GM12878 (cell line): ENCODE results near the gene GLMP.

Experiments
- BRCA1 ChIP-seq: IDR thresholded peaks from 2 replicates; pipeline ENCODE4 v1.6.1; 2011; ENCODE audit warnings: low read depth, low read length, improper control_type of control experiment
- CHD2 ChIP-seq: IDR thresholded peaks from 2 replicates; pipeline ENCODE4 v1.6.1; 2011; ENCODE audit warnings: low read depth, low read length, improper control_type of control experiment, borderline replicate concordance
- CTCF ChIP-seq, 3 experiments: IDR thresholded peaks in 2 of 3; conservative IDR thresholded peaks in 1 of 3; 2 replicates each; pipeline ENCODE4 v1.5.1; 2011; ENCODE audit warnings: low read depth in 3 of 3, low read length in 3 of 3, mild to moderate bottlenecking in 3 of 3, control low read depth in 2 of 3, moderate library complexity in 2 of 3, inconsistent platforms in 1 of 3, mixed read lengths in 1 of 3; ENCODE audit not compliant: control insufficient read depth in 2 of 3, insufficient read depth in 1 of 3; ENCODE audit errors: extremely low read depth in 1 of 3
- CUX1 ChIP-seq: IDR thresholded peaks from 2 replicates; pipeline ENCODE4 v1.6.1; 2012; ENCODE audit warnings: improper control_type of control experiment, low read depth, low read length; ENCODE audit not compliant: insufficient replicate concordance
- HDAC2 ChIP-seq: fragments of 200-600 bp; sonication (generic); IDR thresholded peaks from 2 replicates; pipeline ENCODE4 v1.6.1; 2017
- NRF1 ChIP-seq: conservative IDR thresholded peaks from 2 replicates; pipeline ENCODE4 v1.6.1; 2011; ENCODE audit warnings: mild to moderate bottlenecking, low read depth, low read length, improper control_type of control experiment
- POLR2A ChIP-seq: IDR thresholded peaks from 2 replicates; pipeline ENCODE4 v1.6.1; 2011; ENCODE audit warnings: low read depth, mild to moderate bottlenecking, low read length
- SUPT20H ChIP-seq: IDR thresholded peaks from 2 replicates; pipeline ENCODE4 v1.6.1; 2011; ENCODE audit warnings: low read depth, mild to moderate bottlenecking, low read length, moderate library complexity, borderline replicate concordance; ENCODE audit not compliant: control insufficient read depth
- ZNF274 ChIP-seq: IDR thresholded peaks from one replicate; pipeline ENCODE4 v1.8.0; 2011; ENCODE audit not compliant: insufficient read length, insufficient read depth

DNA sequence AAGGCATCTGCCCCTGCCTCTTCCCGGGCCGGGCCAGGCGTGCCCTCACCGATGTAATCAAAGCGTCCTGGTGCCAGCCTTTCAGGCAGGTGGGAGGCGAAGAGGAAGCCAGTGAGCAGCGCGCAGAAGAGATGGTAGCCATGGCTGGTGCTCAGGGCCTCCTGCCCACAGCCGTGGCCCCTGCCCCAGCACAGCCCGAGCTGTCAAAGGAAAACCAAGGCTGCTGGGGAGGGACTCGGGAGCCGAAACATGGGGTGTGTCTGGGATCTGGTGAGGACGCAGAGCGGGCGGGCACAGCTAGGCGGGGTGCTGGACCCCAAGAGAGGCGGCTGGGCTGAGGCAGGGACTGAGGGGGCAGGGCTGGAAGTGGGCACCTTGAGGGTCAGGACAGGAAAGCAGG, 50.8 kb downstream of the GLMP start:
- no peak for TF ChIP-seq CTCF (IDR thresholded peaks at IDR 0.05 in 2 of 3, conservative IDR thresholded peaks at IDR 0.05 in 1 of 3; ENCODE audit: control insufficient read depth in 2 of 3, extremely low read depth in 1 of 3, insufficient read depth in 1 of 3, low read depth in 3 of 3, low read length in 3 of 3)
- no peak for TF ChIP-seq CUX1
- TF ChIP-seq NRF1, result no peak
- TF ChIP-seq HDAC2, result no peak
- TF ChIP-seq POLR2A, result no peak
- no peak for TF ChIP-seq ZNF274
- no peak for TF ChIP-seq BRCA1
- TF ChIP-seq SUPT20H, result no peak
- TF ChIP-seq CHD2, result no peak
